ENCODE results near the gene CCT4.

GRCh38 chr2:61909116-61909515 is 20.7 kb upstream of the CCT4 start:
- TF ChIP-seq CTCF (optimal IDR thresholded peaks at IDR 0.05 in 1 of 3, IDR thresholded peaks at IDR 0.05 in 1 of 3, conservative IDR thresholded peaks at IDR 0.05 in 1 of 3; ENCODE audit: extremely low read depth in 1 of 3, insufficient read depth in 2 of 3, low read length in 3 of 3) = no peak
- no peak for TF ChIP-seq EZH2 (IDR thresholded peaks at IDR 0.05; ENCODE audit: low read length)

Data from keratinocyte (primary cell).